Measurements from ENCODE around the gene CELSR1. TPM values are rescaled to one million over a fixed set of nuclear protein-coding genes. Genes with fewer than 3 reads are reported as not detected.

CELSR1 gene, protein sequence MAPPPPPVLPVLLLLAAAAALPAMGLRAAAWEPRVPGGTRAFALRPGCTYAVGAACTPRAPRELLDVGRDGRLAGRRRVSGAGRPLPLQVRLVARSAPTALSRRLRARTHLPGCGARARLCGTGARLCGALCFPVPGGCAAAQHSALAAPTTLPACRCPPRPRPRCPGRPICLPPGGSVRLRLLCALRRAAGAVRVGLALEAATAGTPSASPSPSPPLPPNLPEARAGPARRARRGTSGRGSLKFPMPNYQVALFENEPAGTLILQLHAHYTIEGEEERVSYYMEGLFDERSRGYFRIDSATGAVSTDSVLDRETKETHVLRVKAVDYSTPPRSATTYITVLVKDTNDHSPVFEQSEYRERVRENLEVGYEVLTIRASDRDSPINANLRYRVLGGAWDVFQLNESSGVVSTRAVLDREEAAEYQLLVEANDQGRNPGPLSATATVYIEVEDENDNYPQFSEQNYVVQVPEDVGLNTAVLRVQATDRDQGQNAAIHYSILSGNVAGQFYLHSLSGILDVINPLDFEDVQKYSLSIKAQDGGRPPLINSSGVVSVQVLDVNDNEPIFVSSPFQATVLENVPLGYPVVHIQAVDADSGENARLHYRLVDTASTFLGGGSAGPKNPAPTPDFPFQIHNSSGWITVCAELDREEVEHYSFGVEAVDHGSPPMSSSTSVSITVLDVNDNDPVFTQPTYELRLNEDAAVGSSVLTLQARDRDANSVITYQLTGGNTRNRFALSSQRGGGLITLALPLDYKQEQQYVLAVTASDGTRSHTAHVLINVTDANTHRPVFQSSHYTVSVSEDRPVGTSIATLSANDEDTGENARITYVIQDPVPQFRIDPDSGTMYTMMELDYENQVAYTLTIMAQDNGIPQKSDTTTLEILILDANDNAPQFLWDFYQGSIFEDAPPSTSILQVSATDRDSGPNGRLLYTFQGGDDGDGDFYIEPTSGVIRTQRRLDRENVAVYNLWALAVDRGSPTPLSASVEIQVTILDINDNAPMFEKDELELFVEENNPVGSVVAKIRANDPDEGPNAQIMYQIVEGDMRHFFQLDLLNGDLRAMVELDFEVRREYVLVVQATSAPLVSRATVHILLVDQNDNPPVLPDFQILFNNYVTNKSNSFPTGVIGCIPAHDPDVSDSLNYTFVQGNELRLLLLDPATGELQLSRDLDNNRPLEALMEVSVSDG (N-terminal part only)
- total RNA-seq (2014; rRNA removed; shearing (Covaris generic)), result 8.1 and 9.6 TPM in 2 replicates

DNA sequence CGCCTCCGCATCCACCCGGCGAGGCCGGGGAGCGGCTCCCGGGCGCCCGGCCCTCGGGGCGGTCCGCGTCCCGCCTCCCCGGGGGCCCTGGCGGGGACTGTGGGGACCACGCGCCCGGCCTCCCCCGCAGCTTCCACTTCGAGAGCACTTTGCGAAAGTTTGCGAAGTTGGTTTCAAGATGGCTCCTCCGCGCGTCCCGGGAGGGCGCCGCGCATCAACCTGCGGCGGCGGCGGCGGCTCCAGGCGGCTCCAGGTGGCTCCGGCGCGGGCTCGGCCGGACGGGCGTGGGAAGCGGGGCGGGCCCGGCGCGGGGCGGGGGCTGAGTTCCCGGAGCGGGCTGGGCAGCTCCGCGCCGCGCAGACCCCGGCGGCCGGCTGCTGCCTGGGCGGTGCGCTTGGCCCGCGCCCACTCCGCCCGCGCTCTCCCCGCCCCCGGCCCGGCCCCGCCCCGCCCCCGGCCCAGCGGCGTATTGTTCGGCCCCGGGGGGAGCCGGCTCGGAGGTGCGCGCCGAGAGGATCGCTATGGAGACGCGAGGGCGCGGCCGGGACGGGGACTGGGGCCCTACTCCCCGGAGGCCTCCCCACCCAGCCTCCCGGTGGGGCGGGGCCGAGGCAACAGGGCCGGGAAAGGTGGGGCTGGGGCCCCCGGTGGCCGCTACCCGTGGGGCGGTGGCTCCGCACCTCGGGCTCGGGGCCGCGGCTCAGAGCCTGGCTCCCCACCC is at the start of gene CELSR1:
Gene CELSR1, minus strand, starts transcription at position 396 of the 721 bp plus-strand sequence. CDS start 450 bp downstream, outside the sequence.

GRCh38 chr22:46335201-46336118 is 202.0 kb downstream of the CELSR1 start, which contains the start of gene TRMU:
TSS of gene TRMU (plus strand) at chr22:46335714. CDS start at chr22:46335765, 51 bp downstream.

Other genes with a start within 250 kb of the CELSR1 start
- gene GTSE1, start 240.8 kb downstream of the CELSR1 start, total RNA-seq (2014; rRNA removed; shearing (Covaris generic)), result 20.5 and 20.7 TPM in 2 replicates
- gene TRMU, start 201.9 kb downstream of the CELSR1 start, total RNA-seq (2014; rRNA removed; shearing (Covaris generic)), result 39.4 and 41.7 TPM in 2 replicates
- 11.3 and 18.1 TPM in 2 replicates for gene GRAMD4, start 82.8 kb upstream of the CELSR1 start, total RNA-seq (2014; rRNA removed; shearing (Covaris generic))
- gene CERK, start 200.6 kb upstream of the CELSR1 start, total RNA-seq (2014; rRNA removed; shearing (Covaris generic)), result 15.1 and 16.2 TPM in 2 replicates
- 12.6 and 12.7 TPM in 2 replicates for gene TBC1D22A, start 225.0 kb upstream of the CELSR1 start, total RNA-seq (2014; rRNA removed; shearing (Covaris generic))